Thymus (tissue), 11 donors: Measurements from ENCODE around the gene PLEKHM2. TPM values are rescaled to one million over a fixed set of nuclear protein-coding genes. Genes with fewer than 3 reads are reported as not detected.

Experiments
- DNase-seq, 9 donors: peaks; one replicate each; pipeline ENCODE4 v3.0.0-alpha.2; 2013; ENCODE audit warnings: low spot score in 9 of 9, low read depth in 6 of 9, missing footprints in 1 of 9
- H3K27ac ChIP-seq, 2 donors: one replicate each; pipeline ENCODE4 v1.5.1; 2013; ENCODE audit warnings: control low read depth in 1 of 2, low read depth in 1 of 2, low read length in 1 of 2, mild to moderate bottlenecking in 1 of 2, moderate library complexity in 1 of 2
- H3K27me3 ChIP-seq, 2 donors: one replicate each; pipeline ENCODE4 v1.5.1; 2013; ENCODE audit warnings: low read length in 1 of 2; ENCODE audit not compliant: control insufficient read depth in 2 of 2, insufficient read depth in 1 of 2
- H3K36me3 ChIP-seq, 2 donors: one replicate each; pipeline ENCODE4 v1.5.1; 2013; ENCODE audit warnings: low read length in 1 of 2, mild to moderate bottlenecking in 1 of 2, moderate library complexity in 1 of 2; ENCODE audit not compliant: control insufficient read depth in 2 of 2, insufficient read depth in 2 of 2
- H3K4me1 ChIP-seq, 2 donors: one replicate each; pipeline ENCODE4 v1.5.1; 2013; ENCODE audit warnings: low read length in 2 of 2; ENCODE audit not compliant: control insufficient read depth in 2 of 2, insufficient read depth in 2 of 2
- H3K4me3 ChIP-seq, 2 donors: one replicate each; pipeline ENCODE4 v1.5.1; 2013; ENCODE audit warnings: low read length in 2 of 2, control low read depth in 1 of 2, mild to moderate bottlenecking in 1 of 2
- H3K9me3 ChIP-seq, 2 donors: one replicate each; pipeline ENCODE4 v1.5.1; 2013; ENCODE audit warnings: low read length in 1 of 2, mild to moderate bottlenecking in 1 of 2; ENCODE audit not compliant: control insufficient read depth in 2 of 2, insufficient read depth in 1 of 2
- WGBS: extraction: QIAGEN DNeasy Blood & Tissue Kit; methylation state at CpG from one replicate; pipeline ENCODE4 v1.1.7; 2013; 5-methylcytosine and 5-hydroxymethylcytosine counted together
- polyA plus RNA-seq: library from polyadenylated mRNA; stranded (reverse); fragments of 200-250 nt; gene quantifications from one replicate; pipeline ENCODE4 v1.2.3, GENCODE V29; 2013
- total RNA-seq: library from RNA; stranded (reverse); fragments of 120-200 nt; gene quantifications from one replicate; pipeline ENCODE4 v1.2.4, GENCODE V29; 2013
- donor health status: healthy.

PLEKHM2 gene
- total and polyA plus RNA-seq, 2 donors = 18.1 to 32.5 TPM

- Histone ChIP-seq H3K9me3 (no peaks in the 10 kb centered on the region), H3K27me3 (no peaks in the 10 kb centered on the region), H3K27ac (no peak overlapping the region), H3K4me1 (no peaks in the 10 kb centered on the region), H3K36me3 (no peaks in the 10 kb centered on the region), H3K4me3 (no peak overlapping the region)
- no peak for DNase-seq
- WGBS = 95% methylated on average over 30 of the region's 30 CpGs
Measured at GRCh38 chr1:15744122-15744679, 60.1 kb downstream of the PLEKHM2 start.

GRCh38 chr1:15747378-15747777 lies 63.3 kb downstream of the PLEKHM2 start:
- H3K4me3 ChIP-seq = no peak overlapping the region
- no peaks in the 10 kb centered on the region for H3K36me3 ChIP-seq
- no peak for DNase-seq
- H3K27ac ChIP-seq = no peak overlapping the region
- no peaks in the 10 kb centered on the region for H3K4me1 ChIP-seq
- 89% methylated on average over 8 of the region's 8 CpGs for WGBS
- H3K27me3 ChIP-seq = no peaks in the 10 kb centered on the region
- no peaks in the 10 kb centered on the region for H3K9me3 ChIP-seq

- no peaks in the 10 kb centered on the region for H3K36me3 ChIP-seq
- H3K4me1 ChIP-seq = no peaks in the 10 kb centered on the region
- H3K27me3 ChIP-seq = no peaks in the 10 kb centered on the region
- no peak for DNase-seq
- WGBS = 94% methylated on average over 5 of the region's 5 CpGs
- H3K4me3 ChIP-seq = no peak overlapping the region
- no peaks in the 10 kb centered on the region for H3K9me3 ChIP-seq
- no peak overlapping the region for H3K27ac ChIP-seq
Measured at GRCh38 chr1:15748264-15748663, 64.1 kb downstream of the PLEKHM2 start.

- no peaks in the 10 kb centered on the region for H3K36me3 ChIP-seq
- H3K9me3 ChIP-seq = no peaks in the 10 kb centered on the region
- H3K4me1 ChIP-seq = no peaks in the 10 kb centered on the region
- peaks cover 0 to 4% of the 10 kb centered on the region in 2 donors for H3K27me3 ChIP-seq
- no peak overlapping the region for H3K27ac ChIP-seq
- no peak overlapping the region for H3K4me3 ChIP-seq
- 96% methylated on average over 10 of the region's 10 CpGs for WGBS
- no peak for DNase-seq
Measured at GRCh38 chr1:15748690-15749398, 64.7 kb downstream of the PLEKHM2 start.

DNA sequence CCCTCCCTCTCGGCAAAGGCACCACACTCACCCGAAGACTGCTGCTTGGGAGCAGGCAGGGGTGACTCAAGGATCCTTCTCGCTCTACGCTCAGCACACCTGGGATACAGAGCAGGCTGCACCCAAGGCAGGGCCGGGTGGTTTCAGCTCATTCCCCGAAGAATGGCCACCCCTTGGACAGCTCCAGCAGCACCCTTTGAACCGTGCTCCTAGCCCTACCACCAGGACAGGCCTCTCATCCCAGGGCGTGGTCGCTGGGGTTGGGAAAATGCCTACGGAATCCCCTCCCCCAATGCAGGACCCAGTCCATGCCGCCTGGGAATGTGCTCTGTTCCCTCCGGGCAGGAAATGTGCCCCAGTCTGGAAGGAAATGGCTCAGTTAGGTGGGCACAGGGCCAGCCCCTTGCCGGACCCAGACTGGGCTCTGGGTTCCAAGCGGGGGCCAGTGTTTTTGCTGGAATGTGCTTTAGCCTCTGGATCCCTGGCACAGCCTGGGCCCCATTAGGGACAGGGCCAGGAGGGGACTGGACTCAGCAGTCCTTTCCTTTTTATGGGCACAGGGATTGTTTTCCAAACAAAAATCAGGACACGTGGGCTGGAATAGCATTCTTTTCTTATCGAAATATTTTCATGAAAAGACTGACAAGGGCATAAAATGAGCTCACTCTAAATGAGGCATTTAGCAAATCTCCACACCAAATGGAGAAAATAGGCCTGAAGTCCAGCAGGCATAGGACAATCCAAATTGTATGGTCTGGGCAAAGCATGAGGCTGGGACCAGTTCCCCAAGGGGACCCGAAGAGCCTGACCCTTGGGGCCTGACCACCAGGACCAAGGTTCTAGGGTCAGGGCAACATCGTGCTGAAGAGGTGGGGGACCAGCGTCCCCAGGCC lies 65.5 kb downstream of the PLEKHM2 start:
- no peak for DNase-seq
- no peak overlapping the region for H3K27ac ChIP-seq
- WGBS = 83% methylated on average over 19 of the region's 19 CpGs
- no peak overlapping the region for H3K4me3 ChIP-seq
- no peaks in the 10 kb centered on the region for H3K4me1 ChIP-seq
- no peaks in the 10 kb centered on the region for H3K9me3 ChIP-seq
- H3K36me3 ChIP-seq = no peaks in the 10 kb centered on the region
- peaks cover 0 to 4% of the 10 kb centered on the region in 2 donors for H3K27me3 ChIP-seq

DNA sequence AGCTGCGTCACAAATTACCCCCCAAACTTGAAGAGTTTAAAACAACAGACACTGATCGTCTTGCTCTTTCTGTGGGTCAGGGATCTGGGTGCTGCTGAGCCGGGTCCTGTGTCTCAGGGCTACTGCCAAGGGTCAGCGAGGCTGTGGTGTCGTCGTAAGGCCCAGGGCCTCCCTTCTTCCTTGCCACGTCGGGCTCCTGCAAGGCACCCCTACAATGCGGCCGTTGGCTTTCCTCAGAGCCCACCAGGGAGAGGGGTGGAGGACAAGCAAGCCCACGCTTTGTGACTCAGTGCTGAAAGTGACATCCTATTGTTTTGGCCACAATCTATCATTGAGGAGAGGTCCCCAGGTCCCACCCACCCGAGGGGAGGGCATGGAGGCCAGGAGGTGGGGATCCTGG lies 66.8 kb downstream of the PLEKHM2 start:
- Histone ChIP-seq H3K9me3 (no peaks in the 10 kb centered on the region), H3K27ac (no peak overlapping the region), H3K27me3 (peaks cover 0 to 12% of the 10 kb centered on the region in 2 donors), H3K36me3 (no peaks in the 10 kb centered on the region), H3K4me3 (no peak overlapping the region), H3K4me1 (no peaks in the 10 kb centered on the region)
- DNase-seq = no peak
- WGBS = 94% methylated on average over 12 of the region's 12 CpGs

DNA sequence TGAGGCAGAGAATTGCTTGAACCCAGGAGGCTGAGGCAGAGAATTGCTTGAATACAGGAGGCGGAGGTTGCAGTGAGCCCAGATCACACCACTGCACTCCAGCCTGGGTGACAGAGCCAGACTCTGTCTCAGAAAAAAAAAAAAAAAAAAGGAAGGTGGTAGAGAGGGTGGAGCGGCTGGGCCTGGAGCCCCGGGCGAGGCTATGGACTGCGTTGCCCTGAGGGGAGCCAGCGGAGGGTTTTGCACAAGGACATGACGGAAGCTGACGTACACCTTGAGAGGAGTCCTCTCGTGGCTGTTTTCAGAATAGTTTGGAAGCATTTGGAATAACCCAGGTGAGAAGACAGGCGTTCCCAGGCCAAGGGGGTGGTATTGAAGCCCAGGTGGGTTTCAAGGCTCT lies 67.6 kb downstream of the PLEKHM2 start:
- Histone ChIP-seq H3K4me1 (peaks cover 6 to 7% of the 10 kb centered on the region in 2 donors), H3K27me3 (peaks cover 6 to 20% of the 10 kb centered on the region in 2 donors), H3K36me3 (no peaks in the 10 kb centered on the region), H3K27ac (no peak overlapping the region), H3K4me3 (no peak overlapping the region), H3K9me3 (no peaks in the 10 kb centered on the region)
- DNase-seq = no peak
- 91% methylated on average over 10 of the region's 10 CpGs for WGBS

DNA sequence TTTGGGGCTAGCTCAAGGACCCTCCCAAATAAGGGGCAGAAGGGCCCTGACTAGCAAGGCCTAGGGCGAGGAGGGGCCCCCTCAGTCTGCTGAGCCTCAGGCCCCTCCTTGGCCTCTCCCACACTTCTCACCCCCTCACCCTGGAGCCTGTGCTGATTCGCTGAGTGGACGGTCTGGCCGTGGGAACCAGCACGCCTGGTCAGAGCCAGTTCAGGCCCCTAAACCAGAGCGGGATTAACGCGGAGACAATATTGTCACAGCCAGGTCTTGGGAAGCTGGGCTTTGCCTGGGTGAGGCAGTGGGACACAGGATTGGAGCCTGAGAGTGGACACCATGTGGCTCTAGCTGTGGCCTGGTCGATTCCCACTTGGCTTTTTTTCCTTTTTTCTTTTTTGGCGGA lies 69.7 kb downstream of the PLEKHM2 start:
- H3K4me1 ChIP-seq = peaks cover 6 to 8% of the 10 kb centered on the region in 2 donors
- no peak overlapping the region for H3K27ac ChIP-seq
- peaks cover 22 to 39% of the 10 kb centered on the region in 2 donors for H3K27me3 ChIP-seq
- no peak for DNase-seq
- H3K9me3 ChIP-seq = no peaks in the 10 kb centered on the region
- no peak overlapping the region for H3K4me3 ChIP-seq
- H3K36me3 ChIP-seq = no peaks in the 10 kb centered on the region
- 88% methylated on average over 10 of the region's 10 CpGs for WGBS
